ENCODE results near the gene KAT5. TPM values are rescaled to one million over a fixed set of nuclear protein-coding genes. Genes with fewer than 3 reads are reported as not detected.

The KAT5 gene
- total and polyA plus RNA-seq, 2 experiments from 2014 or later: 33.3 to 34.8 TPM

DNA sequence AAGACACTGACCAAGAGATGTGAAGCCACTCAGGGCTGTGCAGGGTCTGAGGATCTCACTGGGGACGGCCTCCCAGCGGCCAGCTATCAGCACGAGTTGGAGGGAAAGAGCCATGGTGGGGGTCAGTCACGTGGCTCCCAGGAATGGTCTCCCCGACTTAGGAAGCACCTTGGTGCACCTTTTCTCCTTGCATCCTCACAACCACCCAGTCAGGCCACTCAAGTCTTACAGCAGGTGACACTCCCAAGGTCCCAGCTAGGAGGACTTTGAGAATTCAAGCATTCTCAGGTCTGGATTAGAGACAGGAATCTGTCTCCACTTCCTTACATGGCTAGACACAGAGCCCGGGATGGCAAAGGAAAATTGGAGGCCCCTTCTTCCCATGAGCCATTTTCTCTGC is 5.9 kb downstream of the KAT5 start (continued):
- TF ChIP-seq, protein P1, sequence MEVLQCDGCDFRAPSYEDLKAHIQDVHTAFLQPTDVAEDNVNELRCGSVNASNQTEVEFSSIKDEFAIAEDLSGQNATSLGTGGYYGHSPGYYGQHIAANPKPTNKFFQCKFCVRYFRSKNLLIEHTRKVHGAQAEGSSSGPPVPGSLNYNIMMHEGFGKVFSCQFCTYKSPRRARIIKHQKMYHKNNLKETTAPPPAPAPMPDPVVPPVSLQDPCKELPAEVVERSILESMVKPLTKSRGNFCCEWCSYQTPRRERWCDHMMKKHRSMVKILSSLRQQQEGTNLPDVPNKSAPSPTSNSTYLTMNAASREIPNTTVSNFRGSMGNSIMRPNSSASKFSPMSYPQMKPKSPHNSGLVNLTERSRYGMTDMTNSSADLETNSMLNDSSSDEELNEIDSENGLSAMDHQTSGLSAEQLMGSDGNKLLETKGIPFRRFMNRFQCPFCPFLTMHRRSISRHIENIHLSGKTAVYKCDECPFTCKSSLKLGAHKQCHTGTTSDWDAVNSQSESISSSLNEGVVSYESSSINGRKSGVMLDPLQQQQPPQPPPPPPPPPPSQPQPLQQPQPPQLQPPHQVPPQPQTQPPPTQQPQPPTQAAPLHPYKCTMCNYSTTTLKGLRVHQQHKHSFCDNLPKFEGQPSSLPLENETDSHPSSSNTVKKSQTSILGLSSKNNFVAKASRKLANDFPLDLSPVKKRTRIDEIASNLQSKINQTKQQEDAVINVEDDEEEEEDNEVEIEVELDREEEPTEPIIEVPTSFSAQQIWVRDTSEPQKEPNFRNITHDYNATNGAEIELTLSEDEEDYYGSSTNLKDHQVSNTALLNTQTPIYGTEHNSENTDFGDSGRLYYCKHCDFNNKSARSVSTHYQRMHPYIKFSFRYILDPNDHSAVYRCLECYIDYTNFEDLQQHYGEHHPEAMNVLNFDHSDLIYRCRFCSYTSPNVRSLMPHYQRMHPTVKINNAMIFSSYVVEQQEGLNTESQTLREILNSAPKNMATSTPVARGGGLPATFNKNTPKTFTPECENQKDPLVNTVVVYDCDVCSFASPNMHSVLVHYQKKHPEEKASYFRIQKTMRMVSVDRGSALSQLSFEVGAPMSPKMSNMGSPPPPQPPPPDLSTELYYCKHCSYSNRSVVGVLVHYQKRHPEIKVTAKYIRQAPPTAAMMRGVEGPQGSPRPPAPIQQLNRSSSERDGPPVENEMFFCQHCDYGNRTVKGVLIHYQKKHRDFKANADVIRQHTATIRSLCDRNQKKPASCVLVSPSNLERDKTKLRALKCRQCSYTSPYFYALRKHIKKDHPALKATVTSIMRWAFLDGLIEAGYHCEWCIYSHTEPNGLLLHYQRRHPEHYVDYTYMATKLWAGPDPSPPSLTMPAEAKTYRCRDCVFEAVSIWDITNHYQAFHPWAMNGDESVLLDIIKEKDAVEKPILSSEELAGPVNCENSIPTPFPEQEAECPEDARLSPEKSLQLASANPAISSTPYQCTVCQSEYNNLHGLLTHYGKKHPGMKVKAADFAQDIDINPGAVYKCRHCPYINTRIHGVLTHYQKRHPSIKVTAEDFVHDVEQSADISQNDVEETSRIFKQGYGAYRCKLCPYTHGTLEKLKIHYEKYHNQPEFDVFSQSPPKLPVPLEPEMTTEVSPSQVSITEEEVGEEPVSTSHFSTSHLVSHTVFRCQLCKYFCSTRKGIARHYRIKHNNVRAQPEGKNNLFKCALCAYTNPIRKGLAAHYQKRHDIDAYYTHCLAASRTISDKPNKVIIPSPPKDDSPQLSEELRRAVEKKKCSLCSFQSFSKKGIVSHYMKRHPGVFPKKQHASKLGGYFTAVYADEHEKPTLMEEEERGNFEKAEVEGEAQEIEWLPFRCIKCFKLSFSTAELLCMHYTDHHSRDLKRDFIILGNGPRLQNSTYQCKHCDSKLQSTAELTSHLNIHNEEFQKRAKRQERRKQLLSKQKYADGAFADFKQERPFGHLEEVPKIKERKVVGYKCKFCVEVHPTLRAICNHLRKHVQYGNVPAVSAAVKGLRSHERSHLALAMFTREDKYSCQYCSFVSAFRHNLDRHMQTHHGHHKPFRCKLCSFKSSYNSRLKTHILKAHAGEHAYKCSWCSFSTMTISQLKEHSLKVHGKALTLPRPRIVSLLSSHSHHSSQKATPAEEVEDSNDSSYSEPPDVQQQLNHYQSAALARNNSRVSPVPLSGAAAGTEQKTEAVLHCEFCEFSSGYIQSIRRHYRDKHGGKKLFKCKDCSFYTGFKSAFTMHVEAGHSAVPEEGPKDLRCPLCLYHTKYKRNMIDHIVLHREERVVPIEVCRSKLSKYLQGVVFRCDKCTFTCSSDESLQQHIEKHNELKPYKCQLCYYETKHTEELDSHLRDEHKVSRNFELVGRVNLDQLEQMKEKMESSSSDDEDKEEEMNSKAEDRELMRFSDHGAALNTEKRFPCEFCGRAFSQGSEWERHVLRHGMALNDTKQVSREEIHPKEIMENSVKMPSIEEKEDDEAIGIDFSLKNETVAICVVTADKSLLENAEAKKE (CRISPR knock-in tag; IDR thresholded peaks at IDR 0.05): no peak
- TF ChIP-seq EZH2 (IDR thresholded peaks at IDR 0.05; ENCODE audit: low read depth, unreplicated experiment) (no peak), EZH2phosphoT487 (IDR thresholded peaks at IDR 0.05; ENCODE audit: unreplicated experiment) (no peak), CREB1 (CRISPR knock-in tag; IDR thresholded peaks at IDR 0.05; ENCODE audit: low read depth) (no peak)

DNA sequence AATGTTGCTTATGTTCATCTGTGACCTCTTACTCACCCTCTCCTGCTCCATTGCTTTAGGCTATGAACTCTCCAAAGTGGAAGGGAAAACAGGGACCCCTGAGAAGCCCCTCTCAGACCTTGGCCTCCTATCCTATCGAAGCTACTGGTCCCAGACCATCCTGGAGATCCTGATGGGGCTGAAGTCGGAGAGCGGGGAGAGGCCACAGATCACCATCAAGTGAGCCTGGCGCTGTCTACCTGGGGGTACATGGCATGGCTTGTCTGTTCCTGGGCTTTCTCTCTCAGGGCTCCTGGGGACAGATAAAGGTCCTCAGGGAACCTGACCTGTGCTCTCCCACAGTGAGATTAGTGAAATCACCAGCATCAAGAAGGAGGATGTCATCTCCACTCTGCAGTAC is 6.5 kb downstream of the KAT5 start:
- ATAC-seq: no peak
- H3K79me2 ChIP-seq (replicated peaks; ENCODE audit: insufficient read depth): no peaks in the 10 kb centered on the region; the same call in 1 of the 2 replicates
- H3K4me1 ChIP-seq (ENCODE audit: insufficient read depth): peaks cover 6% of the 10 kb centered on the region; the same call in 1 of the 2 replicates
- no peak overlapping the region for H3K27ac ChIP-seq (ENCODE audit: low read depth)
- 0 out of 2 replicates have a peak, but pooled peaks cover 3% of the 10 kb centered on the region for H4K20me1 ChIP-seq (replicated peaks; ENCODE audit: insufficient read depth)
- H3K9me2 ChIP-seq (ENCODE audit: insufficient read depth): no peaks in the 10 kb centered on the region
- peaks cover 20% of the 10 kb centered on the region; the same call in 1 of the 2 replicates for H3K36me3 ChIP-seq (ENCODE audit: insufficient read depth)
- 0 out of 2 replicates have a peak, but pooled peaks cover 4% of the 10 kb centered on the region for H3F3A ChIP-seq (replicated peaks; ENCODE audit: low read depth)
- H2AFZ ChIP-seq: no peak overlapping the region
- H3K27me3 ChIP-seq (ENCODE audit: insufficient read depth): no peaks in the 10 kb centered on the region
- Mint-ChIP-seq H3K4me1 (peaks cover 10% of the 10 kb centered on the region), H3K27me3 (ENCODE audit: insufficient read depth, low read depth, poor library complexity) (peaks cover 12% of the 10 kb centered on the region), H3K4me3 (peak overlapping the region; percentile 97), H3K9me3 (no peaks in the 10 kb centered on the region; the same call in 2 of the 3 replicates), H3K27ac (no peak overlapping the region), H3K36me3 (ENCODE audit: low read depth) (peaks cover 59% of the 10 kb centered on the region)
- H3K4me2 ChIP-seq: no peak overlapping the region
- H3K4me3 ChIP-seq: no peak overlapping the region
- DNase-seq (ENCODE audit: low spot score): no peak
- TF ChIP-seq JUNB (IDR thresholded peaks at IDR 0.05; ENCODE audit: unreplicated experiment): no peak
- TF ChIP-seq POLR2AphosphoS5 (IDR thresholded peaks at IDR 0.05; ENCODE audit: low read depth): no peak
- TF ChIP-seq EZH2phosphoT487 (IDR thresholded peaks at IDR 0.05; ENCODE audit: unreplicated experiment): no peak
- TF ChIP-seq EZH2 (IDR thresholded peaks at IDR 0.05; ENCODE audit: low read depth, unreplicated experiment): no peak
- TF ChIP-seq, protein P2, sequence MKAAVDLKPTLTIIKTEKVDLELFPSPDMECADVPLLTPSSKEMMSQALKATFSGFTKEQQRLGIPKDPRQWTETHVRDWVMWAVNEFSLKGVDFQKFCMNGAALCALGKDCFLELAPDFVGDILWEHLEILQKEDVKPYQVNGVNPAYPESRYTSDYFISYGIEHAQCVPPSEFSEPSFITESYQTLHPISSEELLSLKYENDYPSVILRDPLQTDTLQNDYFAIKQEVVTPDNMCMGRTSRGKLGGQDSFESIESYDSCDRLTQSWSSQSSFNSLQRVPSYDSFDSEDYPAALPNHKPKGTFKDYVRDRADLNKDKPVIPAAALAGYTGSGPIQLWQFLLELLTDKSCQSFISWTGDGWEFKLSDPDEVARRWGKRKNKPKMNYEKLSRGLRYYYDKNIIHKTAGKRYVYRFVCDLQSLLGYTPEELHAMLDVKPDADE (IDR thresholded peaks at IDR 0.05): no peak
- no peak for TF ChIP-seq ZNF331 (CRISPR knock-in tag; IDR thresholded peaks at IDR 0.05; ENCODE audit: low read depth)
- TF ChIP-seq ZNF114 (CRISPR knock-in tag; IDR thresholded peaks at IDR 0.05): no peak
- TF ChIP-seq, protein P1 (CRISPR knock-in tag; IDR thresholded peaks at IDR 0.05): no peak

Measured in GM23338 (cell line).